Prostate gland (tissue), 2 donors: ENCODE measurements around the gene SIX2. TPM values are rescaled to one million over a fixed set of nuclear protein-coding genes. Genes with fewer than 3 reads are reported as not detected.

ENCODE experiments used
- DNase-seq: peaks from one replicate; pipeline ENCODE4 v3.0.0-alpha.2; 2019; ENCODE audit warnings: low spot score
- H3K27ac ChIP-seq, 2 donors: fragments of 200-600 bp; sonication (generic); 2 replicates each; pipeline ENCODE4 v1.5.1; 2017 to 2019
- H3K27me3 ChIP-seq: fragments of 200-600 bp; sonication (generic); replicated peaks from 2 replicates; pipeline ENCODE4 v1.5.1; 2019; ENCODE audit not compliant: insufficient read depth
- H3K36me3 ChIP-seq, 2 donors: fragments of 200-600 bp; sonication (generic); 1 replicate in 1 of 2; 2 replicates in 1 of 2; pipeline versions ENCODE4 v1.5.1 to v1.8.1; 2017 to 2019
- H3K4me1 ChIP-seq: fragments of 200-600 bp; sonication (generic); replicated peaks from 2 replicates; pipeline ENCODE4 v1.5.1; 2019
- H3K4me3 ChIP-seq, 2 donors: fragments of 200-600 bp; sonication (generic); 2 replicates each; pipeline ENCODE4 v1.5.1; 2017 to 2019
- H3K9me3 ChIP-seq: fragments of 200-600 bp; sonication (generic); 2 replicates; pipeline ENCODE4 v1.5.1; 2017
- CTCF ChIP-seq, 4 experiments: fragments of 200-600 bp in 2 of 4; fragments of 450-650 bp in 2 of 4; sonication (generic) in 2 of 4; IDR thresholded peaks; 1 replicate in 3 of 4; 2 replicates in 1 of 4; pipeline ENCODE4 v1.5.1; 2016 to 2019; ENCODE audit warnings: antibody characterized with exemption in 4 of 4, mild to moderate bottlenecking in 2 of 4, moderate library complexity in 2 of 4
- POLR2A ChIP-seq: fragments of 450-650 bp; IDR thresholded peaks from one replicate; pipeline ENCODE4 v1.6.1; 2016; ENCODE audit warnings: antibody characterized with exemption, mild to moderate bottlenecking
- POLR2AphosphoS5 ChIP-seq: sonication (generic); formaldehyde crosslinking; IDR thresholded peaks from one replicate; pipeline ENCODE4 v1.6.1; 2017; ENCODE audit warnings: antibody characterized with exemption
- WGBS: methylation state at CpG from one replicate; pipeline ENCODE4 v1.1.5; 2018; 5-methylcytosine and 5-hydroxymethylcytosine counted together
- intact Hi-C: fragments of 100-400 bp; cut with DNase I; formaldehyde crosslinking; loops from one replicate; pipeline ENCODE4 v1.14.2; 2022
- total RNA-seq, 2 donors: library from RNA; depleted of rRNA; stranded (reverse); fragments of >200 nt; gene quantifications; one replicate each; pipeline ENCODE4 v1.1.0, GENCODE V29; 2016

The SIX2 gene
- total RNA-seq, 2 donors from 2014 or later = 1.8 to 5.1 TPM

DNA sequence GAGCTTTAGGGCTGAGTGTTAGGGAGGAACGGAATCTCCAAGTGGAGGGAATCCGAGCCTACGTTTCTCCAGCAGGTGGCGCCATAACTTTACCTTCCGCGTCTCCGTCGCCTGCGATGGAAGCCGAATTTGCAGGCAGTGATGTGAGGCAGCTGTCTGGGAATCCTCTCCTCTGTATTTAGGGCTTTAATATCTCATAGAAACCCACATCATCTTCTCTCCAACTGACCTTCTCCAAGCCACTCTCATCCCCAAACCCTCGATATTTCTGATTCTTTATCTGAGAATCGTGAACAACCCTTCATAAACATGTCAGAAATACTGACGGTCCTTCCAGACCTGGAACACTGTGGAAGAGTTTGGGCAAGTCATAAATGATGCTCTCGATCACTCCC is 27.5 kb downstream of the SIX2 start:
- Histone ChIP-seq H3K4me1 (no peaks in the 10 kb centered on the region), H3K27ac (no peak overlapping the region), H3K27me3 (no peaks in the 10 kb centered on the region), H3K4me3 (no peak overlapping the region), H3K36me3 (no peaks in the 10 kb centered on the region), H3K9me3 (no peaks in the 10 kb centered on the region)
- peak; percentile 22 for TF ChIP-seq POLR2AphosphoS5
- peak; percentile 73 to 94 (median 83) for TF ChIP-seq CTCF (IDR thresholded peaks at IDR 0.05)
- no peak for TF ChIP-seq POLR2A
- peak; percentile 69 for DNase-seq
- intact Hi-C loops = loop anchor here (1.0 kb wide), 1 partner anchor 513 kb away; no protein-coding TSS in a partner anchor
- WGBS = 10% methylated on average over 14 of the region's 14 CpGs

GRCh38 chr2:44980751-44981713 is 28.2 kb downstream of the SIX2 start:
- intact Hi-C loops = loop anchor here (1.0 kb wide), 1 partner anchor 513 kb away; no protein-coding TSS in a partner anchor
- WGBS = 69% methylated on average over 9 of the region's 9 CpGs
- TF ChIP-seq CTCF (IDR thresholded peaks at IDR 0.05) (no peak), POLR2AphosphoS5 (no peak), POLR2A (no peak)
- H3K27ac ChIP-seq = no peak overlapping the region
- no peaks in the 10 kb centered on the region for H3K36me3 ChIP-seq
- no peaks in the 10 kb centered on the region for H3K9me3 ChIP-seq
- H3K4me3 ChIP-seq = no peak overlapping the region
- DNase-seq = no peak
- no peaks in the 10 kb centered on the region for H3K4me1 ChIP-seq
- H3K27me3 ChIP-seq = no peaks in the 10 kb centered on the region

DNA sequence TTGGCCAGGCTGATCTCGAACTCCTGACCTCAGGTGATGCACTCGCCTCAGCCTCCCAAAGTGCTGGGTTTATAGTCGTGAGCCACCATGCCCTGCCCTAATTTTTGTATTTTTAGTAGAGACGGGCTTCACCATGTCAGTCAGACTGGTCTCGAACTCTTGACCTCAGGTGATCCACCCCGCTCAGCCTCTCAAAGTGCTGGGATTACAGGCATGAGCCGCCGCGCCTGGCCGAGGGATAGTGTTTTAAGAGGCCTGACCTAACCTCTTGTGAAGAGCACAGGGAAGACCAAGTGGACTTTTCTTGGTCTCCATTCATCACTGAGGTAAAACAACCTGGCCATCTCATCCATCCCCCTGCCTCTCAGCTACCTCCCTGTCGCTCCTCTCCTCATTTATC is 29.7 kb downstream of the SIX2 start:
- TF ChIP-seq POLR2AphosphoS5 (no peak), CTCF (IDR thresholded peaks at IDR 0.05) (no peak), POLR2A (no peak)
- Histone ChIP-seq H3K9me3 (no peaks in the 10 kb centered on the region), H3K4me3 (no peak overlapping the region), H3K27ac (no peak overlapping the region), H3K27me3 (no peaks in the 10 kb centered on the region), H3K4me1 (no peaks in the 10 kb centered on the region), H3K36me3 (no peaks in the 10 kb centered on the region)
- no peak for DNase-seq
- 81% methylated on average over 11 of the region's 11 CpGs for WGBS
- intact Hi-C loops = no loop called here

DNA sequence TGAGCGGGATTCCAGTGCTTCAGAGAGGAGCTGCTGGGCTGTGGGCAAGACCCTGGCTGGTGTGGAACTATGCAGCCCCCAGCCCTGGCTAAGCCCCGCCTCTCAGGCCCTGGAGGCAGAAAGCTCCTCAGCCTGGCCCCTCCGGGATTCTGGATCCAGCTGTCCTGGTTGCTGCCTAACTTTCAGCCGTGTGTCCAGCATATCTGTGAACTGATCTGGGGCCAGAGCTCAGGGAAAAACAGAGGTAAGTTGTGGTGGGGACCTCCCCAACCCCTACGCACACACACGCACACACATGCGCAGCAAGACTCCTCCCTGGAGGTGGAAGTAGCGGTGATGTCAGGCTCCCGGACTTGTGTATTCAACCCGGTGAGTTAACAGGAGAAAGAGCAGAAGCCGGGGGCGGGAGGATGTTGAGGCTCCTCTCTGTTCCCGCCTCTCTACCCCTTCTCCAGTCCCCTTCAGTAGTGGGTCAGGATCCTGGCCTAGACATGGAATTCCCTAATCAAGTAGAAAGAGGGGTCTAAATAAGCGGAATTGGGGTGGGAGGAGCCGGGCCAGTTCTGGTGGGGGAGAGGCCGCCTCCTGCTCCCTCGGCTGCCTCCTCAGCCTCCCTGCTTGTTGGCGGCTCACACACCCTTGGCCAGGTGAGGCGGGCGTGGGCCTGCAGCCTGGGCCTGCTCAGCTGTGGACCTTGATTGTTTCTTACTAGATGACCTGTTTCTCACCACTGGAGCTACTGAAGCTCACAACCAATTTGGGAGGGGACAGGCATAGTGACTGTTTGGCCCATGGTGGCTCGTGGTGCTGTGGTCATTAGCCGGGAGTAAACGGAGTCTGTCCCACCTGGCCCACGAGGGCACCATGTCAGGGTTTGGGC is 33.4 kb downstream of the SIX2 start:
- H3K36me3 ChIP-seq = no peaks in the 10 kb centered on the region
- no peaks in the 10 kb centered on the region for H3K27me3 ChIP-seq
- H3K27ac ChIP-seq = no peak overlapping the region
- H3K4me1 ChIP-seq = no peaks in the 10 kb centered on the region
- no peak for DNase-seq
- no peaks in the 10 kb centered on the region for H3K9me3 ChIP-seq
- intact Hi-C loops = no loop called here
- H3K4me3 ChIP-seq = no peak overlapping the region
- TF ChIP-seq POLR2AphosphoS5 (no peak), POLR2A (no peak), CTCF (IDR thresholded peaks at IDR 0.05) (no peak)
- 86% methylated on average over 24 of the region's 24 CpGs for WGBS
